Ammon's horn (tissue), 1 donor: ENCODE data around the gene ENPP6.

Experiments
- DNase-seq: peaks from one replicate; pipeline ENCODE4 v3.0.0-alpha.2; 2016; ENCODE audit warnings: low spot score

The ENPP6 gene

DNA sequence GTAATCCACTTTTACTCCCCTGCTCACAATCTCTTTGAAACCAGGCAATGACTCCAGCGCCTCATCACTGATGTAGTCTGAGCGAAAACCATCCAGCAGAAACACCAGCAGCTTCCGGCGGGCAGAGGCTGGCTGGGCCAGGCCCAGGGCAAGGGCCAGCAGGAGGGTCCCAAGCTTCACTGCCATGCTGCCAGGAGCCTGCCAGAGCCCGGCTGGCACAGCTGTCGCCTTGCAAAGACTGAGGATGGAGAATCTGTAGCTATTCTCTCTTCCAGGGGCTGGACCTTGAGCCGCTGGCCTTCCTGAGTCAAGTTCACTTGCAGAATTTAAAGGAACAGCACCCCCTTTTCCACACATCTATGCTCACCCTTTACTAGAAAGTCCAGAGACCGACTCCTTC is at the start of gene ENPP6:
ENPP6 (minus strand) TSS at position 240 of the 400 bp plus-strand sequence; CDS start at position 186, 54 bp downstream.
- no peak for DNase-seq

DNA sequence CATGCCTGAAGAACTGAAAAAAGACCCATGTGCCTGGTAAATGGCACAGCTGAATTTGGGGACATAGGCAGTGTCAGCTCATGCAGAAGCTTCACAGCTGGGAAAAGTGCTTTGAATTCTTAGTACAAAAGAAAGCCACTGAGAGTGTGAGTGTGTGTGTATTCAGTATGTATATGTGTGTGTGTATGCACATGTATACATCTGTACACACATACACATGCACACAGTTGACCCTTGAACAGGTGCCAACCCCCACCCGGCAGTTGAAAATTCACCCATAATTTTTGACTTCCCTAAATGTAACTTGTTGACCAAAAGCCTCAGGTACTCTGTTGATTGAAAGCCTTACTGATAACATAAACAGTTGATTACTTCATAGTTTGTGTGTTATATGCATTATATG is 49.5 kb upstream of the ENPP6 start:
- no peak for DNase-seq

DNA sequence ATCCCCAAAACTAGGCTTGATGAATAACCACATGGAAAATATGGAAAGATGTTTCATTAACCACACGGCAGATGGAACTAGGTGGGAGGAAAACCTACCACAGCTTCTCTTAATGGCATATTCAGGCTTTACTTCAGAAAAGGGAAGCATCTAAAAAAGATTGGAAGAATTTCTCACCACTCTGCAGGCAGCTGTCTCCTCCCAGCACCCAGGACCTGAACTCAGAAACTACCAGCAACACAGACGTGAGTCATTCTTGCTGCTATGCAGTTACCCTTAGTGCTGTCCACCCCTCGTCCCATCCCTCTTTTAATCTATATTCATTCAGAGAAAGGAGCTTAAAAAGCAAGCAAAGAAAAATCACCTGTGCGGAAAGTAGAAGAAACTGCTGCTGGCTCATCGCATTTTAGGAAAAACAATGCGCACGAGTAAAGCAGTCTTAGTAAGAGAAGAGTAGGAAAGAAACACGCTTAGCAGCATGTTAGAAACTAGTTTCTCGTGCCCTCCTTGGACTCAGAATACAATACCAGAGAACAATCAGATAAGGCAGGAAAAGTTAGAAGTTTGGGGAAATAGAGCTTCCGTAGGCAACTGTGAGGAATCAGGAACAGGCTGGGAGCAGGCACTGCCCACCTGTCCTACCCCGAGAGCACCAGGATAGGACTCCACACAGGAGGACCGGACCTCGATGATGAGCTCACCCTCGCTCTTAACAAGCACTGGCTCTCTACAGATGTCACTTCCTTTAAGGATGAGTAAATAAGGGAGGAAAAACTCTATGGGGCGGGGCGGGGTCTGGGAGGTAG is 48.1 kb upstream of the ENPP6 start:
- no peak for DNase-seq

DNA sequence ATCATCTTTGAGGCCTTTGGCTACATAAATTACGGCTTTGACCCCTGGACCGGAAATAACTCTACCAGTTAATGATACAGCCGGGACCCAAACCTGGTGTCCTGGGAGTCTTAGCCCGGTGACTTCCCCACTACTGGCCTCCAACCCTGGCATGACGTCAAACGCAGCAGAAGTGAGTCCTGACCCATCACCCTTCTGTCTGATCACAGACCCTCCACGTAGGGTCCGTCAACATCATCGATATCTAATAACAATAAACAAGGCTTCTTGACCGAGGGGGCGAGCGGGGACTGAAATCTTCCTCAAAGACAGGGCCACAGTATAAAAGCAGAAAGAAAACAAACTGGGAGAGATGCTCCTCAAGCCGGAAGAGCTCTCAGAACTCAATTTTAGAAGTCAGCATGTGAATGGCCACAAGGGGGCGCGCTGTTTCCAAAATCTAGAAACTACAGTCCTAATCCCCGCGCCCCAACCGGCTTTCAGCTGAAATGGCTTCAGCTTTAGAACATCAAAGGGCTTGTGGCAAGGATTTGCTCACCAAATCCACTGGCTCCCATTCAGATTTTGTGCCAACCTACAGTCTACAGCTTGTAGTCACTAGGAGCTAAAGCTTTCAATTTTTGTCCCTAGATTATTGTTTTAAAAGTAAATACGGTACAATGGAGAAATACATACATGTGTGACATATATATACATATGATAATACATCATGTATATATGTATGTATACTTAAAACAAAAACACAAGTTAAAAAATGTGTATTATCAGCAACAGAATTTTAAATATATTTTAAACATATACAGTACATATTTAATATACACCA is 46.4 kb upstream of the ENPP6 start:
- peak; percentile 94 for DNase-seq

DNA sequence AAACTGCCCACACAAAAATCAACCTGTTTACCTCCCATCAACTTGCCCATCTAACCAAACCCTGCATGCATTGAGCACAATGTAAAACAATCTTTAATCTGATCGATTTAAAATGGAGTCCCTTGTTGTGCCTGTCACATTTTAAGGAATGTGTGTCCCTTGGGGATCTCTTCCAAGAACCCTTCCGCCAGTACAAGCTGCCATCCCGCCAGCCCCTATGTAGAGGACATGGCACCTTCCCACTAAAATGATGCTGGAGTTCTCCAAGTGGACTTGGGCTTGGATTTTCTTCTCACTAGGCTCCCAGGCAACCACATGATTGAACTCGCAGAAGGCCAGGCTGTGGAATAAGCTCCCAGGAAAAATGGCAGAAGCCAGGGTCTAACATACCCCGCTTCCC is 45.8 kb upstream of the ENPP6 start:
- DNase-seq, result no peak

DNA sequence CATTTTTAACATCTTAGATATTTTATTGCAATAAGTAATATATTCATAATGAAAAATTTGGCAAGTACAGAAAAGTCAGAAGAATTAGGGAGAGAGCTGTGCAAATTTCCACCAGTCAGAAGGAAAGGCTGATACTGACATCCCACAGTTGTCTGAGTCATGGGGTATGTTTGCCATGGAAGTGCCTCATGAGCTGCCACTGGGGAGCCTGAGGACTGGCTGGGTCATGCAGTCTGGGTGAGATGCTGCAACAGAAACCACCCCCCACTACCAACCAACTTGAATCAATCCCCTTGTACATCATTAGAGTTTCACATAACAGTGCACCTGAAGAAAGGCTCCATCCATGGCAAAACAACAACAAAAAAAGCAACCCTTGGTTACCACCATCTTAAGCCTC is 45.2 kb upstream of the ENPP6 start:
- no peak for DNase-seq

DNA sequence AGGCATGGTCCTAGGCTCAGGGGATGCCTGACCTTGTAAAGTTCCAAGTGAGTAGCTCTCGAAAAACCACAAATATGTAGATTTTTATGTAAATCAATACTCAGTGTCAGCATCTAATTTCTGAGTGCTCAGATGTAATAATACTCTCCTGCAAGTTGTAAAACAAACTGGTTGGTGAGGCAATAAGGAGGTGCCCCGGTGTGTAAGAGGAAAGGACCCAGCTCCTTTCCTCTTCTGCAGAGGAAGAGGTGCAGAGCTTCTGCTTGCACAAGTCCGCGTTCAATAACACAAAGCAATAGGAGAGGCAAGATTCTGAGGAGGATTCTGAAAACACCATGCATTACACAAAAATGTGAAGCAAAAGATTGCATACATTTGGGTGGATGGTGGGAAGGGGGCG is 43.6 kb upstream of the ENPP6 start:
- DNase-seq, result no peak

DNA sequence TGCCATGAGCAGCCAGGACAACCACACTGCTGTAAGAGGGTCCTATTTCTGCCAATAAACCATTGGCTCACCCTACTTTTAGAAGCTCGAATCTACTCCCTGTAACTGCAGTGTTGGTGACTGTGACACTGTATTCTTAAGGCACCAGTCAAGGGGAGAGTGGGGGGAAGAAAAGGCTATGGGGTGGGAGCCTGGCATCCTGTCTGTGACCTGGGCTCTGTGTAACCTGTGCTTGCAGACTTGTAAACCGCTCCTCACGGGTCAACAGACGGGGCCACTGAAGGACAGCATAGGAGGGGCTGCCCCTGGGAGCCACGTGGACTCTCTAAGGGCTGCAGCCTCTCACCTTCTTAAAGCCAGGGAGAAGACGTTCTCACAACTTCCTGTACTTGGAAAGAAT is 42.2 kb upstream of the ENPP6 start:
- DNase-seq, result no peak

DNA sequence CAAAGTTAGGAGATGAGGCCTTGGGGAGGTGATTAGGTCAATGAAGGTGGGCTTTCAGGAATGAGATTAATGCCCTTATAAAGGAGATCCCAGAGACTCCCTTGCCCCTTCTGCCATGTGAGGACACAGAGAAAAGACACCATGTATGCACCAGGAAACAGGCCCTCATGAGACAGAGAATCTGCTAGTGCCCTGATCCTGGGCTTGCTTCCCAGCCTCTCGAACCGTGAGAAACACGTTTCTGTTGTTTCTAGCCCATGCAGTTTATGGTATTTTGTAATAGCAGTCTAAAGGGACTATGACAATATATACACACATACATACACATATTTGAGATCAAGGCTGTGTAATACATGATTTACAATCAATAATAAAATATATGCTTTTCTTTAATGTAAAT is 41.4 kb upstream of the ENPP6 start:
- DNase-seq, result no peak

DNA sequence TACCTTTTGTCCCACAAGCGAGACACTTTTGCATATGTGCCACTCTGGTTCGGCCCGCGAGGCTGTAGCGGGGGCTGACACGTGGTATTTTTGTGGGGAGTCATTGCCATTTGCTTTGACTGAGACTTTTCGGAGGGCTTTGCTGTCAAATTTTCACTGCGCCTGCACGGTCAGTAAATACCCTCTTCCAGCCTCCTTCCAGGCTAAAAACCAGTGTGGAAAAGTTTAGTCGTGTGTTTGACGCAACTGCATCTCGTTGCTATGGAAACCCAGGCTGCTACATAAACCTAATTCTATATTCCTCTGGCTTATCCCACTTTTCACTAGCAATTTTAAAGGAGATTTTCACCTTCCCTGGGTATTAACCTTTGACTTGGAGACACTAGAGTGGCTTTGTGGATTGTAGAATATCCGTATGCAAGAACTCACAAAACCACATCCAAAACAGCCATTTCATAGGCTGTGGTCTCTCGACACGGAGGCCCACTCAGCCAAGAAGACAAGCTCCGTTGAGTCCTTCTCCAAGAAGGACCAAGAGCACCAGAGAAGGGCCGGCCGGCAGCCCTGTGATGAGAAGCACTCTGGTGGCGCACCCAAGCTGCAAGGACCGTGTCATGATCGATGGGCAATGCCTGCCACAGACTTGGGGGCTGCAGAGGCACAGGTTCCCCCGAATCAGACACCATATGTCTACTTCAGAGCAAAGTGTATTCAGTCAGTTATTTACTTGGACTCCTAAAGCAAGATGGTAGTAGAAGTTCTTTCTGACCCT is 38.4 kb upstream of the ENPP6 start:
- DNase-seq, result no peak

DNA sequence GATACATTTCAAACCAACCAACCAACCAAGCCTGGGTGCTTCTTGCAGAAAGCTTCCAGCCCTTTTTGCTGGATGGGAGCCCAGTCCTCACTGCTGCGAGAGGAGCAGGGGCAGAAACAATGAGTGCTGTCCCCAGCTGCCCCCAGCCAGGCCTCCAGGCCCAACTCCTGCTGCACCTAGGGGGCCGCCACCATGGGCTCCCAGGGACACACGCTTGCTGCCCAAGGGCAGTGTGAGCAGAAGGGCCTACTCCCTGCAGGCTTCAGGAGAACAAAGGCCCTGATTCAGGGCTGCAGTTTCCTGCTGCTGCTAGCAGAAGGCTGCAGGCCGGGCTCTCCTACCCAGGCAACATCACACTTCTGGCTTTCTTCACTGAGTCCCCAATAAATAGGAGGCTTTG is 37.7 kb upstream of the ENPP6 start:
- DNase-seq, result peak; percentile 79

DNA sequence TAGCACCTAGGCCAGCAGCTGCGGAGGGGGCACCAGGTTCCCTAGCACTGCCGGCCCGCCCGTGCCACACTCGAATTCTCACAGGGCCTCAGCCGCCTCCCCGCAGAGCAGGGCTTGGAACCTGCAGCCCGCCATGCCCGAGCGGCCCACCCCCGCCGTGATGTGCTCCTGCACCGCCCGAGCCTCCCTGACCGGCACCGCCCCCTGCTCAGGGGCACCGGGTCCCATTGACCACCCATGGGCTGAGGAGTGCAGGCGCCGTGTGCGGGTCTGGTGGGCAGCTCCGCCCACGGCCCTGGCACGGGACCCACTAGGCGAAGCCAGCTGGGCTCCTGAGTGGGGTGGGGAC is 35.4 kb upstream of the ENPP6 start:
- no peak for DNase-seq

DNA sequence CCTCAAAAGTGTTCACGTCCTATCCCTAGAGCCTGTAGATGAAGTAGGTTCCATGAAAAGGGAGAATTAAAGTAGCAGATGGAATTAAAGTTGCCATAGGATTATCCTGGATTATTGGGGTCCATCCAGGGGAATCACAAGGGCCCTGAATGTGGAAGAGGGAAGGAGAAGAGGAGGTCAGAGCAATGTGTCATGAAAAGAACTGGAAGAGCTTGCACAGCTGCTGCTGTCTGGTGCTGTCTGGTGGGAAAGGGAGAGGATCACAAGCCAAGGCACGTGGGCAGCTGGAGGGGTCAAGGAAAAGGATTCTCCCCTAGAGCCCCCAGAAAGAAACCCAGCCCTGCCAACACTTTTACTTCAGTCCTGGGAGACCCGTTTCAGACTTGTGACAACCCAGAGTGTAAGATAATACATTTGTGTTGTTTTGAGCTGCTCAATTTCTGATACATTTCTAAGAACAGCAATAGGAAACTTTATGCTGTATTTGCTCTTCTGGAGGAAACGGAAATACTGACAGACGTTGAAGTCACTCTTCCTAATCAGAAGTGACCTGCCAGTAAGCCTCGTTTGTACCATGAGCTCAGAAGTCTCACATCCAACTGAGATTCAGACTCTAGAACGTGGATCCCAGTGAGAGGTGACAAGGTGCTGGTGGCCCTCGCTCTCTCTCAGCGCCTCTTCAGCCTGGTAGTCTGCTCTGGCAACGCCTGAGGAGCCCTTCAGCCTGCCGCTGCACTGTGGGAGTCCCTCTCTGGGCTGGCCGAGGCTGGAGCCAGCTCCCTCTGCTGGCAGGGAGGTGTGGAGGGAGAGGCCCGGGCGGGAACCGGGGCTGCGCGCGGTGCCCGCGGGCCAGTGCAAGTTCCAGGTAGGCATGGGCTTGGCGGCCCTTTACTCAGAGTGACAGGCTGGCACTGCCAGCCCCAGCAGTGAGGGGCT is 34.7 kb upstream of the ENPP6 start:
- DNase-seq, result no peak

DNA sequence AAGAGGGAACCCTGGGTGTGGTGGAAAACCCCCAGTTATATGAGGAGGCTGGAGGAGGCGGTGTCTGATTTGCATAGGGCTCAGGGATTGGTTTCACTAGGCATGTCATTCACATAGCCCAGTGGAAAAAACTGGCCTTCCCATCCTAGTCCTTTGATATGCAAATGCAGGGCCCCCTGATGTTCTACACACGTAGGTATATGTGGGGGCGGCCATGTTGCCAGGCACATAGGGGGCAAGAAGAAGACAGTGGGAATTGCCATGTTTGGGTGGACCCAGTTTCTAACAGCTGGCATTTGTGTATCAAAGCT is 34.0 kb upstream of the ENPP6 start:
- DNase-seq, result no peak

DNA sequence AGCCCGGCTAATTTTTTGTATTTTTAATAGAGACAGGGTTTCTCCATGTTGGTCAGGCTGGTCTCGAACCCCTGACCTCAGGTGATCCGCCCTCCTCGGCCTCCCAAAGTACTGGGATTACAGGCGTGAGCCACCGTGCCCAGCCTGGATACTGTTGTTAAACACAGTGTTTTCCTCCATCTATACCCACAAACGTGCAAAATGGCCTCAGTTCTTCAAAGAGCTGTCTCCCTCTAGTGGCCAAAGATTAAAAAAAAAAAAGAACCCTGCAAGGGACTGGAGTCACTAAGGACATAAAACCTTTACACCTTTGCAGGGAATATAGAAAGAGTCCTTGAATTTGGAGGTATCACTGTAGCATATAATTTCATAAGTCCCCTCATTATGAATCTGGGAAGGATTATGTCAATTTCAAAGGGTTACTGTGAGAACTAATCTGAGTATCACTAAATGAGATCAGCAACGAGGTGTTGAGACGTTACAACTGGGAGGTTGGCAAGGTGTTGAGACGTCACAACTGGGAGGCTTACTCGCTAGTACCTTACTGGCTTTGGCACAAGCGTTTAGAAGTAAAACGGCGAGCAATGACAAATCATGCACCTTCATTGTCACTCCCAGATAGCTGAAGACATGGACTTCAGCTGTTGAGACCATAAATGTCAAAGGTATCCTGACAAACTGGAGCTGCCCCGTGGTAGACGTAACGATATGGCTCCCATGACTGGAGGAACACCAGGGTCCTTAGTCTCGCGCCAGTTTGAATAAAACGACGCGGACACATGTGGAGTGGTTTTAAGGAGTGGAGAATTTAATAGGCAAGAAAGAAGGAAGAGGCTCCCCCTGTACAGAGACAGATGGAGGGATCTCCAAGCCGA is 33.4 kb upstream of the ENPP6 start:
- peak; percentile 59 for DNase-seq

DNA sequence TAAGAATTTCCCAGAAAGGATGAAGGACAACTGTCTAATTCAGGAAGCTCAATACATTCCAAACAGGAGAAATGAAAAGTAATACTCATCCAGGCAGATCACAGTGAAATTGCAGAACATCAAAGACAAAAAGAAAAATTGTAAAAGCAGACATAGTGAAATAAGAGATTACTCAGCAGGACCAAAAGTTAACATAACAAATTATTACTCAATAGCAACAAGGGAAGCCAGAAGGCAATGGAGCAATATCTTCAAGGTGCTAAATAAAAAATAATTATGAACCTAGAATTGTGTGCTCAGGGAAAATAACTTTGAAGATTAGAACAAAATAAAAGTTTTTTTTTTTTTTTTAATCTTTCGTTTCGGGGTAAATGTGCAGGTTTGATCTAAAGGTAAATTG is 30.5 kb upstream of the ENPP6 start:
- DNase-seq, result no peak

DNA sequence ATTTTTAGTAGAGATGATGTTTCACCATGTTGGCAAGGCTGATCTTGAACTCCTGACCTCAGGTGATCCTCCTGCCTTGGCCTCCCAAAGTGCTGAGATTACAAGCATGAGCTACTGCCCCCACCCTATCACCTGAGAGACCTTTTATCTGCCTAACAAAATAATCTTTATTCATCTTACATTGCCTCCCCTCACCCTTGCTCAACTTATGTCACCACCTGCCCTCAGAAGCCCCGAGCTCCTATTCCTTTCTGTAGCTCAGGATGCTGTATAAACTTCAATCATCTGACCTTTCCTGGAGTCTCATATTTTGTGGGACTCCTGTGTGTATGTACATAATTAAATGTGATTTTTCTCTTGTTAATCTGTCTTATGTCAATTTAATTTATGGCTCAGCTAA is 29.7 kb upstream of the ENPP6 start:
- no peak for DNase-seq

DNA sequence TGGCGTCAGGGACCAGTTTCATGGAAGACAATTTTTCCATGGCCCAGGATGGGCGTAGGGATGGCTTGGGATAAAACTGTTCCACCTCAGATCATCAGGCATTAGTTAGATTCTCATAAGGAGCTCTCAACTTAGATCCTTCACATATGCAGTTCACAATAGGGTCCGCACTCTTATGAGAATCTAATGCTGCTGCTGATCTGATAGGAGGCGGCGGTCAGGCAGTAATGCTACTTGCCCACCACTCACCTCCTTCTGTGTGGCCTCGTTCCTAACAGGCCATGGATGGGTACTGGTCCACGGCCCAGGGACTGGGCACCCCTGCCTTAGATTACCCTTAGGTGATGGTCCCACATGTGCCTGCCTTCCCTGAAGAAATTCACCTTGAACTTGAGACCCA is 28.8 kb upstream of the ENPP6 start:
- DNase-seq, result no peak

DNA sequence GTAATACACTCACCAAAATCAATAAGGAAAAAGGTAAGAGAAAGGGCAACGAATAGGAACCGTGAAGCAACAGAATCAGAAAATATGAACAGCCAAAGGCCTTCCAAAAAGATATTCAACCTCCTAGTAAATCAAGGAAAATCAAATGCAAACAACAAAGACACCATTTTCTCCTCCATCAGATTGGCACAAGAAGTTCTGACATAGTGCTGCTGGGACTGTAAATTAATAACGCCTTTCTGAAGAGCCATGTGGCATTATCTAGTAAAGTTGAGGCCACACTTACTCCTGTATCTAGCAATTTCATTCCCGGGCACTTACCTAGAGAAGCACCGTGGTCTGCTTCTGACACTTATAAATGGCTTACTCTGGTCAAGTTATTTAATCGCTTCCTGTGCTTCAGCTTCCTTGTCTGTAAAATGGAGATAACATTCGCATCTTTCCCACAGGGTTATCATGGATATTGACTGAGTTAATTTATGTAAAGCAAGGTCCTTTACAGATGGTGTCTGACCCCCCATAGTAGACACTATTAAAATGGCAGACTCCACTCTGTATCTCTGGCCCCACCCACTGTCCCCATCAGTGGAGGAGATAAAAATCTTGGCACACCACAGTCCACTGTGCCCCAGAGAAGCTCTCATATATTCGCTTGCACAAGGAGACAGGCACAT is 20.5 kb upstream of the ENPP6 start:
- no peak for DNase-seq

DNA sequence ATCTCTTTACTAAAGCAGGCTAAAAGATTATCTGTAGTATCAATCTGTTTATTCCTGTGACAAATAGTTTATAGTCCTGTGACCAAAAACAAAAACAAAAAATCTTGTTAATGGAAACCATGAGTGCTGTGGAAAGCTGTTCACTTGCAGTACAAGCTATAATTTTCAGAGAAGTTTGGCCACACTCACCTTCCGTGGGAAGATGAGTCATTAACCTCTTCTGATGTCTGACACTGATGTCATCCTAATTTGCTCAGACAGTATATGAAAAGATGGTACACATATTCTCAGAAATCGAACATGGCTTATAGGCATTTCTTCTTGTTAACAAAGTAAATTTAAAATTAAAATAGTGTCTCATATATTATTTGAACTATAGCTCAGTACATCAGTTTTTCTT is 19.9 kb upstream of the ENPP6 start:
- no peak for DNase-seq
